HFF-Myc (cell line): ENCODE results near the gene CNOT8.

ENCODE experiments used
- DNase-seq: peaks from one replicate; pipeline ENCODE4 v3.0.0-alpha.2; 2011; ENCODE audit warnings: low read depth; ENCODE audit errors: extremely low read depth
- H3K4me3 ChIP-seq: replicated peaks from 2 replicates; pipeline ENCODE4 v1.5.1; 2011; ENCODE audit warnings: low read depth, mild to moderate bottlenecking, control low read depth, low read length
- CTCF ChIP-seq: IDR thresholded peaks from 2 replicates; pipeline ENCODE4 v1.5.1; 2012; ENCODE audit warnings: mild to moderate bottlenecking, low read depth, low read length, control low read depth; ENCODE audit errors: missing control alignments

CNOT8 gene

GRCh38 chr5:154858297-154858971, at the start of gene CNOT8:
Gene CNOT8, plus strand, starts transcription at chr5:154858627. Its CDS starts 4,652 bp downstream, at chr5:154863279.
- no peak for TF ChIP-seq CTCF
- DNase-seq, result peak; percentile 88
- peak within 1 kb of the TSS; percentile 85 for H3K4me3 ChIP-seq

- no peak for TF ChIP-seq CTCF
- no peak overlapping the region for H3K4me3 ChIP-seq
- no peak for DNase-seq
Observed at GRCh38 chr5:154811239-154811638, 47.2 kb upstream of the CNOT8 start.

- no peak overlapping the region for H3K4me3 ChIP-seq
- DNase-seq, result peak; percentile 21
- TF ChIP-seq CTCF, result peak; percentile 91
Observed at GRCh38 chr5:154811653-154812465, 46.6 kb upstream of the CNOT8 start.

GRCh38 chr5:154813158-154813557, 45.3 kb upstream of the CNOT8 start:
- no peak overlapping the region for H3K4me3 ChIP-seq
- no peak for TF ChIP-seq CTCF
- DNase-seq, result no peak

GRCh38 chr5:154813736-154814135, 44.7 kb upstream of the CNOT8 start:
- no peak for DNase-seq
- TF ChIP-seq CTCF, result no peak
- H3K4me3 ChIP-seq, result no peak overlapping the region

GRCh38 chr5:154815025-154815424, 43.4 kb upstream of the CNOT8 start:
- H3K4me3 ChIP-seq, result no peak overlapping the region
- no peak for DNase-seq
- TF ChIP-seq CTCF, result no peak
